ENCODE data around the gene CDK6. TPM values are rescaled to one million over a fixed set of nuclear protein-coding genes. Genes with fewer than 3 reads are reported as not detected.

The CDK6 gene
- total and polyA plus RNA-seq, 2 of the 8 experiments (the other 6 are each of a cell fraction or from before 2014, with no cell fraction given) = 5.9 to 18.9 TPM

DNA sequence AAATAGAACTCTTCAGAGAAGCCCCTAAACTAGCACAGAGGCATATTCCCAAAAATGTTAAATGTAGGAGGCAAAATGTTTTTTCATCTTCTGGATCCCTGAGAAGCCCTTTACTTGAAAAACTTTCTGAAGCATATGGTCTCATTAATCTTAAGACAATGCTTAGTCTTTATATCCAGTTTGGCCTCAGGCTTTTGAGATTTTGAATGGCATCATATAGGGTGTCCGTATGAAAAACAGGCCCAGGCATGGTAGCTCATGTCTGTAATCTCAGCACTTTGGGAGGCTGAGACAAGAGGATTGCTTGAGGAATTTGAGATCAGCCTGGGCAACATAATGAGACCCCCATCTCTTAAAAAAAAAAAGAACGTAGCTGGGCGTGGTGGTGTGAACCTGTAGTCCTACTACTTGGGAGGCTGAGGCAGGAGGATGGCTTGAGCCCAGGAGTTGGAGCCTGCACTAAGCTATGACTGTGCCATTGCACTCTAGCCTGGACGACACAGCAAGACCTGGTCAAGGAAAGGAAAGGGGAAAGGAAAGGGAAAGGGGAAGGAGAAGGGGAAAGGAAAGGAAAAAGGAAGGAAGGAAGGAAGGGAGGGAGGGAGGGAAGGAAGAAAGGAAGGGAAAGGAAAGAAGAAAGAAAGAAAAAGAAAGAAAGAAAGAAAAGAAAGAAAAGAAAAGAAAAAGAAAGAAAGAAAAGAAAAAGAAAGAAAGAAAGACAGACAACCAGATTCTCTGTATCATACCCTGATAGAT lies 119.4 kb downstream of the CDK6 start:
- CTCF ChIA-PET (ENCODE audit: partially characterized antibody) = no interaction called here
- no peak overlapping the region for H2BK12ac ChIP-seq (ENCODE audit: low read depth, low read length)
- DNase-seq (ENCODE audit: low read depth in 1 of 2, low spot score in 2 of 2) = no peak
- POLR2A ChIA-PET (ENCODE audit: partially characterized antibody) = no interaction called here
- no peaks in the 10 kb centered on the region for H3K36me3 ChIP-seq (ENCODE audit: control insufficient read depth in 2 of 4, insufficient read depth in 4 of 4, low read length in 3 of 4)
- no peak overlapping the region for H4K8ac ChIP-seq (ENCODE audit: extremely low read depth, insufficient read depth, low read length)
- no peak overlapping the region for H3K9ac ChIP-seq (replicated peaks in 1 of 4; ENCODE audit: extremely low read depth in 1 of 4, low read depth in 3 of 4, low read length in 3 of 4)
- no peak overlapping the region for H3K4ac ChIP-seq (replicated peaks; ENCODE audit: insufficient read length, low read depth, low read length)
- no peak overlapping the region for H3K14ac ChIP-seq (ENCODE audit: insufficient read length)
- H4K91ac ChIP-seq (replicated peaks; ENCODE audit: insufficient read length, low read length) = no peak overlapping the region
- H3K27me3 ChIP-seq (replicated peaks in 1 of 4; ENCODE audit: control insufficient read depth in 3 of 4, extremely low read depth in 1 of 4, insufficient read depth in 3 of 4, low read length in 3 of 4) = no peaks in the 10 kb centered on the region
- H3K23me2 ChIP-seq (ENCODE audit: low read depth, low read length) = no peaks in the 10 kb centered on the region; the same call in 1 of the 2 replicates
- no peak overlapping the region for H3K27ac ChIP-seq (ENCODE audit: low read depth, low read length)
- H3K18ac ChIP-seq (ENCODE audit: extremely low read depth, low read length) = no peak overlapping the region
- no peak overlapping the region for H3K56ac ChIP-seq (replicated peaks; ENCODE audit: insufficient read length, low read depth, low read length)
- no peaks in the 10 kb centered on the region for H4K20me1 ChIP-seq (replicated peaks in 1 of 2; ENCODE audit: control insufficient read depth in 1 of 2, insufficient read depth in 2 of 2, low read length in 2 of 2)
- no peak overlapping the region for H2BK5ac ChIP-seq (ENCODE audit: low read depth, low read length)
- 88% methylated on average over 2 of the region's 4 CpGs; no CpG with 5 or more reads in 1 of the 2 experiments for WGBS, 2 experiments (ENCODE audit: extremely low coverage in 1 of 2, insufficient coverage in 1 of 2, insufficient read length in 1 of 2, insufficient replicate concordance in 2 of 2, low coverage in 1 of 2, low lambda C conversion rate in 2 of 2, missing lambda C conversion rate in 1 of 2)
- no peak overlapping the region for H2BK120ac ChIP-seq (replicated peaks; ENCODE audit: low read depth, low read length)
- no peak overlapping the region for H2AFZ ChIP-seq (ENCODE audit: low read length)
- no peak overlapping the region for H2AK5ac ChIP-seq (ENCODE audit: low read depth, low read length)
- H3K23ac ChIP-seq (ENCODE audit: insufficient read length) = no peak overlapping the region
- H4K5ac ChIP-seq (ENCODE audit: insufficient read length, low read depth, low read length) = no peak overlapping the region
- no peak for FAIRE-seq
- H2BK20ac ChIP-seq (ENCODE audit: low read length) = no peak overlapping the region
- H2BK15ac ChIP-seq (ENCODE audit: low read length) = no peak overlapping the region
- no peaks in the 10 kb centered on the region for H3K4me1 ChIP-seq (replicated peaks in 1 of 4; ENCODE audit: control insufficient read depth in 3 of 4, insufficient read depth in 4 of 4, low read length in 3 of 4)
- no peaks in the 10 kb centered on the region; the same call in 1 of the 2 replicates for H3K79me1 ChIP-seq (ENCODE audit: low read depth, low read length)
- H3K4me2 ChIP-seq (ENCODE audit: insufficient read depth in 1 of 2, low read depth in 2 of 2, low read length in 2 of 2) = no peak overlapping the region
- H3K9me3 ChIP-seq (ENCODE audit: insufficient read depth in 2 of 2, low read depth in 1 of 2, low read length in 1 of 2) = no peaks in the 10 kb centered on the region
- H3K4me3 ChIP-seq (ENCODE audit: extremely low read depth in 1 of 4, insufficient read depth in 2 of 4, low read depth in 3 of 4, low read length in 4 of 4) = no peak overlapping the region
- TF ChIP-seq TBP (IDR thresholded peaks at IDR 0.05; ENCODE audit: low read depth, low read length) = no peak
- TF ChIP-seq BACH1 (IDR thresholded peaks at IDR 0.05; ENCODE audit: low read length) = no peak
- no peak for TF ChIP-seq BCL11A (IDR thresholded peaks at IDR 0.05; ENCODE audit: low read depth in 2 of 2, low read length in 2 of 2)
- H3K79me2 ChIP-seq (ENCODE audit: control insufficient read depth in 1 of 2, insufficient read depth in 2 of 2, low read length in 2 of 2) = no peaks in the 10 kb centered on the region

All from H1 (cell line).